Dermis blood vessel endothelial cell (primary cell): ENCODE measurements around the gene ZNF831. TPM values are rescaled to one million over a fixed set of nuclear protein-coding genes. Genes with fewer than 3 reads are reported as not detected.

Source experiments
- DNase-seq: peaks from one replicate; pipeline ENCODE4 v3.0.0; 2010
- total RNA-seq: library from RNA; depleted of rRNA; stranded (reverse); fragments of >200 nt; gene quantifications from 2 replicates; pipeline ENCODE4 v1.2.3, GENCODE V29; 2014

The ZNF831 gene
- total RNA-seq = under 0.01 and 0.09 TPM in 2 replicates

GRCh38 chr20:59163631-59164530 lies at the start of gene ZNF831:
Gene ZNF831 (plus strand): TSS chr20:59163821. CDS start chr20:59191020, 27,199 bp downstream.
- DNase-seq = no peak

- DNase-seq = no peak
Observed at GRCh38 chr20:59117526-59117925, 46.1 kb upstream of the ZNF831 start.

- DNase-seq = no peak
Observed at GRCh38 chr20:59118855-59119254, 44.8 kb upstream of the ZNF831 start.

GRCh38 chr20:59120491-59120890 lies 43.1 kb upstream of the ZNF831 start:
- DNase-seq = no peak

GRCh38 chr20:59120919-59121318 lies 42.7 kb upstream of the ZNF831 start:
- DNase-seq = no peak

- DNase-seq = no peak
Observed at GRCh38 chr20:59121714-59122565, 41.7 kb upstream of the ZNF831 start.

- no peak for DNase-seq
Observed at GRCh38 chr20:59122566-59122919, 41.1 kb upstream of the ZNF831 start.

GRCh38 chr20:59123011-59123677 lies 40.5 kb upstream of the ZNF831 start:
- DNase-seq = no peak

- no peak for DNase-seq
Observed at GRCh38 chr20:59123678-59124255, 39.9 kb upstream of the ZNF831 start.

GRCh38 chr20:59124296-59125029 lies 39.2 kb upstream of the ZNF831 start:
- no peak for DNase-seq

GRCh38 chr20:59125332-59125731 lies 38.3 kb upstream of the ZNF831 start:
- no peak for DNase-seq

GRCh38 chr20:59125836-59126235 lies 37.8 kb upstream of the ZNF831 start:
- DNase-seq = no peak

- DNase-seq = no peak
Observed at GRCh38 chr20:59127839-59128238, 35.8 kb upstream of the ZNF831 start.

GRCh38 chr20:59131551-59132285 lies 31.9 kb upstream of the ZNF831 start:
- no peak for DNase-seq

- DNase-seq = no peak
Observed at GRCh38 chr20:59134182-59134581, 29.4 kb upstream of the ZNF831 start.

GRCh38 chr20:59135093-59135492 lies 28.5 kb upstream of the ZNF831 start:
- DNase-seq = no peak

GRCh38 chr20:59136027-59136426 lies 27.6 kb upstream of the ZNF831 start:
- no peak for DNase-seq

GRCh38 chr20:59137532-59137931 lies 26.1 kb upstream of the ZNF831 start:
- DNase-seq = no peak

GRCh38 chr20:59138114-59138748 lies 25.4 kb upstream of the ZNF831 start:
- DNase-seq = no peak

GRCh38 chr20:59139998-59140397 lies 23.6 kb upstream of the ZNF831 start:
- DNase-seq = no peak
